ENCODE measurements around the gene LSS. TPM values are rescaled to one million over a fixed set of nuclear protein-coding genes. Genes with fewer than 3 reads are reported as not detected.
A peak's percentile ranks its signal among the peaks of the same experiment; 100 is the strongest.

LSS gene
- total RNA-seq, 1 donor from 2014 or later, result 83.2 TPM

- no peak for DNase-seq (ENCODE audit: low read depth)
- Mint-ChIP-seq H3K27me3 (ENCODE audit: low read depth, unreplicated experiment) (no peaks in the 10 kb centered on the region), H3K9me3 (ENCODE audit: unreplicated experiment) (no peaks in the 10 kb centered on the region), H3K4me3 (ENCODE audit: unreplicated experiment) (no peak overlapping the region), H3K27ac (ENCODE audit: unreplicated experiment) (peak overlapping the region; percentile 31), H3K36me3 (ENCODE audit: low read depth, unreplicated experiment) (peaks cover 13% of the 10 kb centered on the region), H3K4me1 (ENCODE audit: low read depth, unreplicated experiment) (peaks cover 2% of the 10 kb centered on the region)
- H4K20me1 ChIP-seq (ENCODE audit: insufficient read depth, low read length), result peaks cover 24% of the 10 kb centered on the region
- H3K4me2 ChIP-seq (ENCODE audit: low read length), result no peak overlapping the region
- no peak for FAIRE-seq
- no peak overlapping the region for H3K4me3 ChIP-seq (ENCODE audit: insufficient read depth, low read depth, low read length)
- no peak overlapping the region for H3K9ac ChIP-seq (ENCODE audit: low read length)
- no peak overlapping the region for H2AFZ ChIP-seq (ENCODE audit: low read depth, low read length)
- H3K27me3 ChIP-seq (ENCODE audit: insufficient read depth, low read length), result no peaks in the 10 kb centered on the region
- peaks cover 15% of the 10 kb centered on the region for H3K36me3 ChIP-seq (ENCODE audit: insufficient read depth, low read length)
- H3K27ac ChIP-seq (ENCODE audit: low read depth, low read length), result no peak overlapping the region
- no peaks in the 10 kb centered on the region for H3K79me2 ChIP-seq (ENCODE audit: insufficient read depth, low read length)
- no peaks in the 10 kb centered on the region for H3K4me1 ChIP-seq (ENCODE audit: insufficient read depth, low read length)
- no peaks in the 10 kb centered on the region for H3K9me3 ChIP-seq (ENCODE audit: insufficient read depth, low read depth, low read length)
- TF ChIP-seq EZH2 (IDR thresholded peaks at IDR 0.05; ENCODE audit: insufficient read depth, low read length) (no peak), CTCF (IDR thresholded peaks at IDR 0.05; ENCODE audit: insufficient read depth, low read depth, low read length) (no peak)
Observed at GRCh38 chr21:46207920-46208591, 20.5 kb downstream of the LSS start.

- FAIRE-seq (no peak), DNase-seq (ENCODE audit: low read depth) (no peak)
- Mint-ChIP-seq H3K27ac (ENCODE audit: unreplicated experiment) (peak overlapping the region; percentile 31), H3K36me3 (ENCODE audit: low read depth, unreplicated experiment) (peaks cover 13% of the 10 kb centered on the region), H3K27me3 (ENCODE audit: low read depth, unreplicated experiment) (no peaks in the 10 kb centered on the region), H3K4me3 (ENCODE audit: unreplicated experiment) (no peak overlapping the region), H3K4me1 (ENCODE audit: low read depth, unreplicated experiment) (peaks cover 2% of the 10 kb centered on the region), H3K9me3 (ENCODE audit: unreplicated experiment) (no peaks in the 10 kb centered on the region)
- H3K9me3 ChIP-seq (ENCODE audit: insufficient read depth, low read depth, low read length), result no peaks in the 10 kb centered on the region
- H3K9ac ChIP-seq (ENCODE audit: low read length), result no peak overlapping the region
- no peak overlapping the region for H3K4me3 ChIP-seq (ENCODE audit: insufficient read depth, low read depth, low read length)
- H3K79me2 ChIP-seq (ENCODE audit: insufficient read depth, low read length), result no peaks in the 10 kb centered on the region
- H3K4me1 ChIP-seq (ENCODE audit: insufficient read depth, low read length), result no peaks in the 10 kb centered on the region
- no peak overlapping the region for H2AFZ ChIP-seq (ENCODE audit: low read depth, low read length)
- no peak overlapping the region for H3K27ac ChIP-seq (ENCODE audit: low read depth, low read length)
- H3K27me3 ChIP-seq (ENCODE audit: insufficient read depth, low read length), result no peaks in the 10 kb centered on the region
- H4K20me1 ChIP-seq (ENCODE audit: insufficient read depth, low read length), result peaks cover 16% of the 10 kb centered on the region
- H3K36me3 ChIP-seq (ENCODE audit: insufficient read depth, low read length), result peaks cover 18% of the 10 kb centered on the region
- no peak overlapping the region for H3K4me2 ChIP-seq (ENCODE audit: low read length)
- TF ChIP-seq EZH2 (IDR thresholded peaks at IDR 0.05; ENCODE audit: insufficient read depth, low read length), result no peak
- no peak for TF ChIP-seq CTCF (IDR thresholded peaks at IDR 0.05; ENCODE audit: insufficient read depth, low read depth, low read length)
Observed at GRCh38 chr21:46207006-46207919, 21.3 kb downstream of the LSS start.

All from astrocyte (in vitro differentiated cells and primary cell).